ENCODE measurements around the gene PLS1. TPM values are rescaled to one million over a fixed set of nuclear protein-coding genes. Genes with fewer than 3 reads are reported as not detected.

The PLS1 gene
- polyA plus RNA-seq, 2 of the 4 experiments (the other 2 are of a cell fraction), result 18.5 to 78.1 TPM

DNA sequence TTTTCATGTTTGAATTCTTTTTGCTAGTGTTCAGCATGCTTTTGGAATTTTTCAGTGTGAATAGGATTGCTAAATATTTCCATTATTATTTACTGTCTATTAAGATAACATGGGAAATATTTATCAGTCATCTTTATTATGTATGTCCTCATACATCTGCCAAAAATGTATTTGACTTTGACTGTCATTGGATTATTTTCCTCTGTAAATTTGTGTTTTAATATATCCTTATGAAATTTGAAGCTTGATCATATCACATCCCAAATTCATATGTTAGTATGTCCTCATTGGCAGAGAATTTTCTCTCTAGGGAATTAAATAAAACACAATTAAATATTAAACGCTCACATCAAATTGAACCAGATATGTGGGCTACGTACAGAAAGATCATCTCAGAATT, 95.3 kb downstream of the PLS1 start:
- DNase-seq (ENCODE audit: low read depth in 1 of 2, low spot score in 1 of 2) (no peak), FAIRE-seq (no peak), ATAC-seq (no peak)
- 90% methylated on average over 2 of the region's 2 CpGs for WGBS (ENCODE audit: missing lambda C conversion rate)
- no peak overlapping the region for H3K4me2 ChIP-seq
- no peaks in the 10 kb centered on the region for H3K4me1 ChIP-seq
- H3K4me3 ChIP-seq, result no peak overlapping the region
- no peak overlapping the region for H3K27ac ChIP-seq
- no peak for TF ChIP-seq GATA3 (IDR thresholded peaks at IDR 0.05; ENCODE audit: borderline replicate concordance)
- no peak for TF ChIP-seq ESRRA (IDR thresholded peaks at IDR 0.05; ENCODE audit: borderline replicate concordance, low read length)
- no peak for TF ChIP-seq JUNB (IDR thresholded peaks at IDR 0.05)
- TF ChIP-seq, protein P1, sequence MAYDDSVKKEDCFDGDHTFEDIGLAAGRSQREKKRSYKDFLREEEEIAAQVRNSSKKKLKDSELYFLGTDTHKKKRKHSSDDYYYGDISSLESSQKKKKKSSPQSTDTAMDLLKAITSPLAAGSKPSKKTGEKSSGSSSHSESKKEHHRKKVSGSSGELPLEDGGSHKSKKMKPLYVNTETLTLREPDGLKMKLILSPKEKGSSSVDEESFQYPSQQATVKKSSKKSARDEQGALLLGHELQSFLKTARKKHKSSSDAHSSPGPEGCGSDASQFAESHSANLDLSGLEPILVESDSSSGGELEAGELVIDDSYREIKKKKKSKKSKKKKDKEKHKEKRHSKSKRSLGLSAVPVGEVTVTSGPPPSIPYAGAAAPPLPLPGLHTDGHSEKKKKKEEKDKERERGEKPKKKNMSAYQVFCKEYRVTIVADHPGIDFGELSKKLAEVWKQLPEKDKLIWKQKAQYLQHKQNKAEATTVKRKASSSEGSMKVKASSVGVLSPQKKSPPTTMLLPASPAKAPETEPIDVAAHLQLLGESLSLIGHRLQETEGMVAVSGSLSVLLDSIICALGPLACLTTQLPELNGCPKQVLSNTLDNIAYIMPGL (CRISPR knock-in tag; IDR thresholded peaks at IDR 0.05; ENCODE audit: borderline replicate concordance), result no peak
- TF ChIP-seq, protein P2, sequence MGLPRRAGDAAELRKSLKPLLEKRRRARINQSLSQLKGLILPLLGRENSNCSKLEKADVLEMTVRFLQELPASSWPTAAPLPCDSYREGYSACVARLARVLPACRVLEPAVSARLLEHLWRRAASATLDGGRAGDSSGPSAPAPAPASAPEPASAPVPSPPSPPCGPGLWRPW (IDR thresholded peaks at IDR 0.05), result no peak
- TF ChIP-seq SREBF2 (IDR thresholded peaks at IDR 0.05), result no peak
- TF ChIP-seq KDM1A (IDR thresholded peaks at IDR 0.05; ENCODE audit: low read depth), result no peak
- no peak for TF ChIP-seq CBX8 (IDR thresholded peaks at IDR 0.05)
- TF ChIP-seq, protein P3, sequence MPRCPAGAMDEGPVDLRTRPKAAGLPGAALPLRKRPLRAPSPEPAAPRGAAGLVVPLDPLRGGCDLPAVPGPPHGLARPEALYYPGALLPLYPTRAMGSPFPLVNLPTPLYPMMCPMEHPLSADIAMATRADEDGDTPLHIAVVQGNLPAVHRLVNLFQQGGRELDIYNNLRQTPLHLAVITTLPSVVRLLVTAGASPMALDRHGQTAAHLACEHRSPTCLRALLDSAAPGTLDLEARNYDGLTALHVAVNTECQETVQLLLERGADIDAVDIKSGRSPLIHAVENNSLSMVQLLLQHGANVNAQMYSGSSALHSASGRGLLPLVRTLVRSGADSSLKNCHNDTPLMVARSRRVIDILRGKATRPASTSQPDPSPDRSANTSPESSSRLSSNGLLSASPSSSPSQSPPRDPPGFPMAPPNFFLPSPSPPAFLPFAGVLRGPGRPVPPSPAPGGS (IDR thresholded peaks at IDR 0.05), result no peak
- no peaks in the 10 kb centered on the region for H3K9me3 ChIP-seq
- CTCF ChIA-PET, result no interaction called here
- POLR2A ChIA-PET, result no interaction called here

DNA sequence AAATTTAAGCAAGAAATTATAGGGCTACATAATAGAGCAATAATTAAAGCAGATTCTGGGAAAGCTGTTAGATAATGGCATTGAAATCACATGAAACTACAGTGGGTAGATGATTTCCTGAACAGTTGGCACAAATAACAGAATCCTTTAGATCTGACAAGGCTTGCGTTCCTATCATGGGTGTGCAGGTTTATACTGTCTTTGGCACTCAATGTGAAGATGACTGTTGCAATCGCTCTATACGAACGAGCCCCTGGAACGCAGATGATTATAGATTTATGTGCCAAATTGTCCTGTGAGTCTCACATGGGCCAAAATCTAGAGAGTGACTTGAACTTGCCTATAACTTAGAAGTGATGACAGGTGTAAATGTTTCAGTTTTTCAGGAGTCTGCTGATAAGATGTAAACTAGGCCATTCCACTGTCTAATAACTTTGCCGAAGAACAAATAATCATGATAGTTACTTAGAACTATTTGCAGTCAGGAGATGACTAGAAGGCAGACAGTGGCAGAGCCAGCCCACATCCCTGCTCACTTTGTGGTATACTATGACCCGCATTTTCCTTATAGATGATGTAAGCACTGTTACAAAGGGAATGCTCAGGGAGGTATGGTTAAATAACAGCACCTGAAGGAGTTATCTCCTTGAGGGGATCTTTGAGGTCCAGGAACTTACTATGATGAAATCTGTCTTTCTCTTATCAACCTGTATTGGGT, 97.1 kb downstream of the PLS1 start:
- FAIRE-seq (no peak), ATAC-seq (no peak), DNase-seq (ENCODE audit: low read depth in 1 of 2, low spot score in 1 of 2) (no peak)
- H3K4me2 ChIP-seq, result no peak overlapping the region
- CTCF ChIA-PET, result interaction anchor here (0.9 kb wide), 1 partner anchor 54 kb away, joined by 3 read pairs; no protein-coding TSS in a partner anchor
- no peak overlapping the region for H3K4me3 ChIP-seq
- WGBS (ENCODE audit: missing lambda C conversion rate), result 89% methylated on average over 7 of the region's 7 CpGs
- TF ChIP-seq ZFP36 (IDR thresholded peaks at IDR 0.05; ENCODE audit: borderline replicate concordance, partially characterized antibody), result no peak
- no peak for TF ChIP-seq KDM5A (IDR thresholded peaks at IDR 0.05)
- TF ChIP-seq NFE2L2 (conservative IDR thresholded peaks at IDR 0.05; ENCODE audit: low read length), result no peak
- no peak for TF ChIP-seq CBX8 (IDR thresholded peaks at IDR 0.05)
- no peak for TF ChIP-seq PHF8 (IDR thresholded peaks at IDR 0.05; ENCODE audit: borderline replicate concordance, low read depth)
- TF ChIP-seq HOXB13 (CRISPR knock-in tag; IDR thresholded peaks at IDR 0.05; ENCODE audit: low read depth), result no peak
- TF ChIP-seq KDM1A (IDR thresholded peaks at IDR 0.05; ENCODE audit: low read depth), result no peak
- TF ChIP-seq FOSL2 (IDR thresholded peaks at IDR 0.05), result no peak
- no peak for TF ChIP-seq FOSL2 (CRISPR knock-in tag; IDR thresholded peaks at IDR 0.05)
- no peak for TF ChIP-seq JUN (IDR thresholded peaks at IDR 0.05)
- no peak for TF ChIP-seq TFCP2L1 (CRISPR knock-in tag; IDR thresholded peaks at IDR 0.05)
- TF ChIP-seq FOXS1 (CRISPR knock-in tag; IDR thresholded peaks at IDR 0.05), result no peak
- no peak for TF ChIP-seq POLR2A (IDR thresholded peaks at IDR 0.05; ENCODE audit: low read length)
- no peak for TF ChIP-seq CBX2 (IDR thresholded peaks at IDR 0.05; ENCODE audit: borderline replicate concordance, low read depth)
- H3K4me1 ChIP-seq, result no peaks in the 10 kb centered on the region
- POLR2A ChIA-PET, result no interaction called here
- H3K27ac ChIP-seq, result no peak overlapping the region
- no peaks in the 10 kb centered on the region for H3K9me3 ChIP-seq

DNA sequence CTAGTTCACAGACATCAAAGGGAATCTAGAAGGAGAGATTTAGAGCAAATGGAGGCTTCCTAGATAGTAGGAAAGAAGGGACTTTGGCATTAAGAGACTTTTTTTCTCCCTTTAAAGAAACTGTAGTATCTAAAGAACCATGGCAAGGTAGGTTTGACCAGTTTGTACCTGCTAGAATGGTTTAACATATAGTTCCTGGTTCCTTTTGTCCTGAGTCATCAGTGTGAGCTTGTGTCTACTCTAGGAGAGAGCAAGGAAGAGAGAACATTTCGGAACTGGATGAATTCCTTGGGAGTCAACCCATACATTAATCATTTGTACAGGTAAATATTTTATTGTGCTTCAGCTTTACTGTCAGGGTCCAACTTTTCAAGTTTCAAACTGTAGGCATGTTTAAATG, 98.0 kb downstream of the PLS1 start:
- no peak for DNase-seq (ENCODE audit: low read depth in 1 of 2, low spot score in 1 of 2)
- no peaks in the 10 kb centered on the region for H3K9me3 ChIP-seq
- H3K27ac ChIP-seq, result no peak overlapping the region
- TF ChIP-seq, protein P4, sequence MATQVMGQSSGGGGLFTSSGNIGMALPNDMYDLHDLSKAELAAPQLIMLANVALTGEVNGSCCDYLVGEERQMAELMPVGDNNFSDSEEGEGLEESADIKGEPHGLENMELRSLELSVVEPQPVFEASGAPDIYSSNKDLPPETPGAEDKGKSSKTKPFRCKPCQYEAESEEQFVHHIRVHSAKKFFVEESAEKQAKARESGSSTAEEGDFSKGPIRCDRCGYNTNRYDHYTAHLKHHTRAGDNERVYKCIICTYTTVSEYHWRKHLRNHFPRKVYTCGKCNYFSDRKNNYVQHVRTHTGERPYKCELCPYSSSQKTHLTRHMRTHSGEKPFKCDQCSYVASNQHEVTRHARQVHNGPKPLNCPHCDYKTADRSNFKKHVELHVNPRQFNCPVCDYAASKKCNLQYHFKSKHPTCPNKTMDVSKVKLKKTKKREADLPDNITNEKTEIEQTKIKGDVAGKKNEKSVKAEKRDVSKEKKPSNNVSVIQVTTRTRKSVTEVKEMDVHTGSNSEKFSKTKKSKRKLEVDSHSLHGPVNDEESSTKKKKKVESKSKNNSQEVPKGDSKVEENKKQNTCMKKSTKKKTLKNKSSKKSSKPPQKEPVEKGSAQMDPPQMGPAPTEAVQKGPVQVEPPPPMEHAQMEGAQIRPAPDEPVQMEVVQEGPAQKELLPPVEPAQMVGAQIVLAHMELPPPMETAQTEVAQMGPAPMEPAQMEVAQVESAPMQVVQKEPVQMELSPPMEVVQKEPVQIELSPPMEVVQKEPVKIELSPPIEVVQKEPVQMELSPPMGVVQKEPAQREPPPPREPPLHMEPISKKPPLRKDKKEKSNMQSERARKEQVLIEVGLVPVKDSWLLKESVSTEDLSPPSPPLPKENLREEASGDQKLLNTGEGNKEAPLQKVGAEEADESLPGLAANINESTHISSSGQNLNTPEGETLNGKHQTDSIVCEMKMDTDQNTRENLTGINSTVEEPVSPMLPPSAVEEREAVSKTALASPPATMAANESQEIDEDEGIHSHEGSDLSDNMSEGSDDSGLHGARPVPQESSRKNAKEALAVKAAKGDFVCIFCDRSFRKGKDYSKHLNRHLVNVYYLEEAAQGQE (IDR thresholded peaks at IDR 0.05), result no peak
- TF ChIP-seq, protein P5, sequence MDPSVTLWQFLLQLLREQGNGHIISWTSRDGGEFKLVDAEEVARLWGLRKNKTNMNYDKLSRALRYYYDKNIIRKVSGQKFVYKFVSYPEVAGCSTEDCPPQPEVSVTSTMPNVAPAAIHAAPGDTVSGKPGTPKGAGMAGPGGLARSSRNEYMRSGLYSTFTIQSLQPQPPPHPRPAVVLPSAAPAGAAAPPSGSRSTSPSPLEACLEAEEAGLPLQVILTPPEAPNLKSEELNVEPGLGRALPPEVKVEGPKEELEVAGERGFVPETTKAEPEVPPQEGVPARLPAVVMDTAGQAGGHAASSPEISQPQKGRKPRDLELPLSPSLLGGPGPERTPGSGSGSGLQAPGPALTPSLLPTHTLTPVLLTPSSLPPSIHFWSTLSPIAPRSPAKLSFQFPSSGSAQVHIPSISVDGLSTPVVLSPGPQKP (IDR thresholded peaks at IDR 0.05; ENCODE audit: low read depth, low read length), result no peak
- no peak for FAIRE-seq
- ChIA-PET CTCF (interaction anchor here (0.6 kb wide), 1 partner anchor 1536 kb away, joined by 3 read pairs; no protein-coding TSS in a partner anchor), POLR2A (no interaction called here)
- no peaks in the 10 kb centered on the region for H3K4me1 ChIP-seq
- H3K4me2 ChIP-seq, result no peak overlapping the region
- WGBS (ENCODE audit: missing lambda C conversion rate), result 90% methylated on average over 1 of the region's 1 CpG
- no peak overlapping the region for H3K4me3 ChIP-seq
- ATAC-seq, result no peak
